Skeletal muscle satellite cell (primary cell): Measurements from ENCODE around the gene DAP3.
"Not testable (repeated sequence)": the region's sequence is repeated elsewhere in the genome, so short reads cannot be mapped to it uniquely, and the experiment has no call there.

Source experiments
- H3K27me3 ChIP-seq: 2 replicates; pipeline ENCODE4 v1.7.0; 2013; ENCODE audit warnings: low read length; ENCODE audit not compliant: control insufficient read depth, insufficient read depth
- H3K36me3 ChIP-seq: 2 replicates; pipeline ENCODE4 v1.7.0; 2013; ENCODE audit warnings: mild to moderate bottlenecking, control low read depth, low read length; ENCODE audit not compliant: insufficient read depth
- H3K4me1 ChIP-seq: 2 replicates; pipeline ENCODE4 v1.7.0; 2013; ENCODE audit warnings: low read length; ENCODE audit not compliant: control insufficient read depth, insufficient read depth
- H3K4me2 ChIP-seq: 2 replicates; pipeline ENCODE4 v1.7.0; 2013; ENCODE audit warnings: mild to moderate bottlenecking, low read length
- H3K4me3 ChIP-seq: 2 replicates; pipeline ENCODE4 v1.7.0; 2013; ENCODE audit warnings: low read length
- H3K9ac ChIP-seq: 2 replicates; pipeline ENCODE4 v1.7.0; 2013; ENCODE audit warnings: mild to moderate bottlenecking, low read depth, low read length, moderate library complexity
- H3K9me3 ChIP-seq: replicated peaks from 2 replicates; pipeline ENCODE4 v1.7.0; 2013; ENCODE audit warnings: mild to moderate bottlenecking, control low read depth, low read length

DAP3 gene

GRCh38 chr1:155651861-155652661, 36.8 kb upstream of the DAP3 start:
- H3K4me2 ChIP-seq, result peak overlapping the region; percentile 79
- peaks cover 26% of the 10 kb centered on the region for H3K4me1 ChIP-seq
- H3K36me3 ChIP-seq, result no peaks in the 10 kb centered on the region
- H3K9ac ChIP-seq, result no peak overlapping the region
- no peaks in the 10 kb centered on the region for H3K27me3 ChIP-seq
- no peaks in the 10 kb centered on the region for H3K9me3 ChIP-seq
- peak overlapping the region; percentile 56 for H3K4me3 ChIP-seq

GRCh38 chr1:155652951-155653350, 35.9 kb upstream of the DAP3 start:
- H3K4me3 ChIP-seq, result no peak overlapping the region
- no peaks in the 10 kb centered on the region for H3K9me3 ChIP-seq
- no peaks in the 10 kb centered on the region for H3K27me3 ChIP-seq
- H3K36me3 ChIP-seq, result no peaks in the 10 kb centered on the region
- peaks cover 26% of the 10 kb centered on the region for H3K4me1 ChIP-seq
- H3K4me2 ChIP-seq, result no peak overlapping the region
- H3K9ac ChIP-seq, result no peak overlapping the region

GRCh38 chr1:155657463-155657862, 31.4 kb upstream of the DAP3 start:
- Histone ChIP-seq H3K9ac (no peak overlapping the region), H3K27me3 (no peaks in the 10 kb centered on the region), H3K4me2 (no peak overlapping the region), H3K9me3 (no peaks in the 10 kb centered on the region), H3K36me3 (peaks cover 28% of the 10 kb centered on the region), H3K4me3 (no peak overlapping the region), H3K4me1 (peaks cover under 1% of the 10 kb centered on the region)

- H3K36me3 ChIP-seq, result peaks cover 42% of the 10 kb centered on the region
- H3K4me1 ChIP-seq, H3K27me3 ChIP-seq, H3K4me3 ChIP-seq, H3K9ac ChIP-seq, H3K9me3 ChIP-seq, H3K4me2 ChIP-seq: not testable (repeated sequence)
Observed at GRCh38 chr1:155661239-155661638, 27.7 kb upstream of the DAP3 start.

GRCh38 chr1:155669233-155670162, 19.4 kb upstream of the DAP3 start:
- Histone ChIP-seq H3K9ac (no peak overlapping the region), H3K36me3 (peaks cover 68% of the 10 kb centered on the region), H3K4me1 (no peaks in the 10 kb centered on the region), H3K27me3 (no peaks in the 10 kb centered on the region), H3K9me3 (no peaks in the 10 kb centered on the region), H3K4me3 (no peak overlapping the region), H3K4me2 (no peak overlapping the region)

GRCh38 chr1:155671750-155672149, 17.1 kb upstream of the DAP3 start:
- Histone ChIP-seq H3K9me3 (no peaks in the 10 kb centered on the region), H3K27me3 (no peaks in the 10 kb centered on the region), H3K9ac (no peak overlapping the region), H3K4me2 (no peak overlapping the region), H3K4me3 (no peak overlapping the region), H3K4me1 (no peaks in the 10 kb centered on the region), H3K36me3 (peaks cover 65% of the 10 kb centered on the region)

GRCh38 chr1:155673003-155673402, 15.9 kb upstream of the DAP3 start:
- H3K4me2 ChIP-seq, result no peak overlapping the region
- no peaks in the 10 kb centered on the region for H3K9me3 ChIP-seq
- H3K4me1 ChIP-seq, result no peaks in the 10 kb centered on the region
- H3K27me3 ChIP-seq, result no peaks in the 10 kb centered on the region
- no peak overlapping the region for H3K4me3 ChIP-seq
- H3K9ac ChIP-seq, result no peak overlapping the region
- H3K36me3 ChIP-seq, result peaks cover 71% of the 10 kb centered on the region

GRCh38 chr1:155678027-155678426, 10.9 kb upstream of the DAP3 start:
- Histone ChIP-seq H3K9me3 (no peaks in the 10 kb centered on the region), H3K9ac (no peak overlapping the region), H3K4me1 (no peaks in the 10 kb centered on the region), H3K27me3 (no peaks in the 10 kb centered on the region), H3K4me3 (no peak overlapping the region), H3K4me2 (no peak overlapping the region), H3K36me3 (peaks cover 46% of the 10 kb centered on the region)

- not testable (repeated sequence) for H3K9me3 ChIP-seq, H3K27me3 ChIP-seq, H3K4me3 ChIP-seq, H3K9ac ChIP-seq, H3K4me2 ChIP-seq, H3K4me1 ChIP-seq
- H3K36me3 ChIP-seq, result peaks cover 41% of the 10 kb centered on the region
Observed at GRCh38 chr1:155678992-155679391, 9.9 kb upstream of the DAP3 start.

- Histone ChIP-seq H3K4me3 (no peak overlapping the region), H3K4me1 (no peaks in the 10 kb centered on the region), H3K27me3 (no peaks in the 10 kb centered on the region), H3K9ac (no peak overlapping the region), H3K4me2 (no peak overlapping the region), H3K9me3 (no peaks in the 10 kb centered on the region), H3K36me3 (peaks cover 36% of the 10 kb centered on the region)
Observed at GRCh38 chr1:155680531-155680930, 8.4 kb upstream of the DAP3 start.

GRCh38 chr1:155681776-155682175, 7.1 kb upstream of the DAP3 start:
- Histone ChIP-seq H3K4me2 (no peak overlapping the region), H3K4me1 (peaks cover 5% of the 10 kb centered on the region), H3K27me3 (no peaks in the 10 kb centered on the region), H3K4me3 (no peak overlapping the region), H3K36me3 (peaks cover 29% of the 10 kb centered on the region), H3K9me3 (no peaks in the 10 kb centered on the region), H3K9ac (no peak overlapping the region)
